OCI-LY1 (cell line): Measurements from ENCODE around the gene MARCHF11.

ENCODE experiments used
- EZH2 ChIP-seq: fragments of 200-600 bp; sonication (generic), shearing (Covaris generic); IDR thresholded peaks from 2 replicates; pipeline ENCODE4 v1.8.0; 2017; ENCODE audit warnings: borderline replicate concordance, mixed run types, mild to moderate bottlenecking, antibody characterized with exemption, low read length, moderate library complexity, mixed read lengths
- TF ChIP-seq, protein P1 (sequence below): fragments of 200-600 bp; sonication (generic), shearing (Covaris generic); IDR thresholded peaks from 2 replicates; pipeline ENCODE4 v1.5.1; 2017; ENCODE audit warnings: mild to moderate bottlenecking, antibody characterized with exemption, low read length, moderate library complexity, mixed read lengths

- TF ChIP-seq, protein P1, sequence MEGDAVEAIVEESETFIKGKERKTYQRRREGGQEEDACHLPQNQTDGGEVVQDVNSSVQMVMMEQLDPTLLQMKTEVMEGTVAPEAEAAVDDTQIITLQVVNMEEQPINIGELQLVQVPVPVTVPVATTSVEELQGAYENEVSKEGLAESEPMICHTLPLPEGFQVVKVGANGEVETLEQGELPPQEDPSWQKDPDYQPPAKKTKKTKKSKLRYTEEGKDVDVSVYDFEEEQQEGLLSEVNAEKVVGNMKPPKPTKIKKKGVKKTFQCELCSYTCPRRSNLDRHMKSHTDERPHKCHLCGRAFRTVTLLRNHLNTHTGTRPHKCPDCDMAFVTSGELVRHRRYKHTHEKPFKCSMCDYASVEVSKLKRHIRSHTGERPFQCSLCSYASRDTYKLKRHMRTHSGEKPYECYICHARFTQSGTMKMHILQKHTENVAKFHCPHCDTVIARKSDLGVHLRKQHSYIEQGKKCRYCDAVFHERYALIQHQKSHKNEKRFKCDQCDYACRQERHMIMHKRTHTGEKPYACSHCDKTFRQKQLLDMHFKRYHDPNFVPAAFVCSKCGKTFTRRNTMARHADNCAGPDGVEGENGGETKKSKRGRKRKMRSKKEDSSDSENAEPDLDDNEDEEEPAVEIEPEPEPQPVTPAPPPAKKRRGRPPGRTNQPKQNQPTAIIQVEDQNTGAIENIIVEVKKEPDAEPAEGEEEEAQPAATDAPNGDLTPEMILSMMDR: peak; percentile 68
- no peak for TF ChIP-seq EZH2
These were observed 18.9 kb downstream of the MARCHF11 start for GRCh38 chr5:16160706-16161105.
